PC-9 (cell line): ENCODE measurements around the gene SMIM29. TPM values are rescaled to one million over a fixed set of nuclear protein-coding genes. Genes with fewer than 3 reads are reported as not detected.

Experiments
- BruUV-seq: library from RNA; stranded (reverse); fragments of 400-500 nt; replicated peaks from 2 replicates; lab custom pipeline; 2021; lab: Mats Ljungman, UMichigan
- CTCF ChIA-PET: fragments of 300-600 bp; sonication (Branson Sonifier 250); formaldehyde crosslinking; loops from one replicate; lab custom pipeline; 2022; ENCODE audit warnings: antibody characterized with exemption; lab: Charles Lee
- POLR2A ChIA-PET: fragments of 300-600 bp; sonication (Branson Sonifier 250); formaldehyde crosslinking; loops from one replicate; lab custom pipeline; 2022; ENCODE audit warnings: antibody characterized with exemption; ENCODE audit not compliant: unreplicated experiment; lab: Charles Lee
- DNase-seq, 2 experiments: peaks; one replicate each; pipeline versions ENCODE4 v3.0.0 to v3.0.0-alpha.2; 2015 to 2022; ENCODE audit warnings: mixed read lengths in 1 of 2
- H2AFZ ChIP-seq: fragments of 200-600 bp; sonication (generic); 2 replicates; pipeline ENCODE4 v1.8.1; 2017; ENCODE audit warnings: antibody characterized with exemption
- H3F3A ChIP-seq: fragments of 200-600 bp; sonication (generic); 2 replicates; pipeline ENCODE4 v1.8.1; 2017; ENCODE audit warnings: antibody characterized with exemption, mild to moderate bottlenecking, low read depth; ENCODE audit not compliant: insufficient read depth
- H3K27ac ChIP-seq: fragments of 200-600 bp; sonication (generic); 2 replicates; pipeline ENCODE4 v1.6.1; 2016; ENCODE audit warnings: mixed run types
- H3K27me3 ChIP-seq: fragments of 200-600 bp; sonication (generic); 2 replicates; pipeline ENCODE4 v1.6.1; 2016; ENCODE audit warnings: low read depth, mixed run types; ENCODE audit not compliant: insufficient read depth
- H3K36me3 ChIP-seq: fragments of 200-600 bp; sonication (generic); 2 replicates; pipeline ENCODE4 v1.6.1; 2016; ENCODE audit warnings: low read depth, mixed run types
- H3K4me1 ChIP-seq: fragments of 200-600 bp; sonication (generic); replicated peaks from 2 replicates; pipeline ENCODE4 v1.6.1; 2016; ENCODE audit warnings: mixed run types; ENCODE audit not compliant: insufficient read depth
- H3K4me2 ChIP-seq: fragments of 200-600 bp; sonication (generic); 2 replicates; pipeline ENCODE4 v1.6.1; 2017; ENCODE audit warnings: mixed run types
- H3K4me3 ChIP-seq: fragments of 200-600 bp; sonication (generic); 2 replicates; pipeline ENCODE4 v1.6.1; 2016; ENCODE audit warnings: mixed run types
- H3K79me2 ChIP-seq: fragments of 200-600 bp; sonication (generic); 2 replicates; pipeline ENCODE4 v1.6.1; 2017; ENCODE audit warnings: low read depth, mixed run types
- H3K9me2 ChIP-seq: fragments of 200-600 bp; sonication (generic); 2 replicates; pipeline ENCODE4 v1.8.1; 2017; ENCODE audit warnings: mild to moderate bottlenecking; ENCODE audit not compliant: insufficient read depth
- H3K9me3 ChIP-seq: fragments of 200-600 bp; sonication (generic); 2 replicates; pipeline ENCODE4 v1.8.1; 2016; ENCODE audit warnings: low read depth; ENCODE audit not compliant: insufficient read depth
- H4K20me1 ChIP-seq: fragments of 200-600 bp; sonication (generic); 2 replicates; pipeline ENCODE4 v1.8.1; 2017; ENCODE audit not compliant: insufficient read depth
- CTCF ChIP-seq: fragments of 200-600 bp; sonication (generic); conservative IDR thresholded peaks from 2 replicates; pipeline ENCODE4 v1.6.1; 2017; ENCODE audit warnings: mixed run types, antibody characterized with exemption, mild to moderate bottlenecking, moderate library complexity
- EZH2 ChIP-seq: fragments of 200-600 bp; sonication (generic); IDR thresholded peaks from 2 replicates; pipeline ENCODE4 v1.8.0; 2017; ENCODE audit warnings: antibody characterized with exemption, low read depth
- intact Hi-C: fragments of 100-400 bp; cut with micrococcal nuclease; formaldehyde crosslinking; loops from one replicate; pipeline ENCODE4 v1.10.0; 2022; ENCODE audit not compliant: unreplicated experiment
- total RNA-seq: library from RNA; stranded (reverse); gene quantifications from 2 replicates; pipeline ENCODE4 v1.2.3, GENCODE V29; 2021

Gene SMIM29
- total RNA-seq, 1 experiment from 2014 or later = 35.2 TPM

DNA sequence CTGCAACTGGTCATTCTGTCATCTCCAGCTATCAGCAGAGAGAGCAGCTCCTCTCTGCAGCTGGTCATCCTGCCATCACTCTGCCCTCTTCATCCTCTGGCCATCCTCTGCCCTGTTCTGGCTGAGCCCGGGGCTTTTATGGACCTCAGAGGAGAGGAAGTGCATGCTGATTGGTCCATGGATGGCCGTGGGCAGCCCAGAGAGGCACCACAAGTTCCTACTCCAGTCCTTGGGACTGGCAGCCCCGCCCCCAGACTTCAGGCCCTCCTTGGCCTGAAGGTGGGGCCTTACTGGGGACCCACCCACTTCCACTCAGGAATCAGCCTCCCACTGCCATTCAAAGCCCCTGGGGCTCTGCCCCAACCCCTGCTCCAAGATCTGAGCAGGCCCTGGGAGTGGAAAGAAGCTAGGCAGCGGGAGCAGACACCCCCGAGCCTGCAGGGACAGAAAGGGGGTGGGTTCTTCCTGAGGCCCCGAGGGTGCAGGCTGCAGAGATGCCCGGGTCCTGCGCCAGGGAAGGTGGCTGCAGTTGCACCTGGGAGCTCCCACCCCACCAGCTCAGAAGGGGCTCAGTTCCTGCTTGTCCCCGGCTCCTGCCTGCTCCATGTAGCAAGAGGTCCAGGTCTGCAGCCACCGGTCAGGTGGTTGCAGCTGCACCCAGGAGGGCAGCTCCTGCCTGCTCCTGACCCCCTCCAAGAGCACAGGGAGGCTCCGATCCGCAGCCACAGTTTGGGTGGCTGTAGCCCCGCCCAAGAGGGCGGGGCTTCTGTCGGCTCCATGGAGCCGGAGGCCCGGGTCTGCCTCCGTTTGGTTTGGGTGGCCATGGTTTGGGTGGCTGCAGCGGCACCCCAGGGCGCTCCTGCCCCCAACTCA is 46.2 kb downstream of the SMIM29 start:
- Histone ChIP-seq H3K36me3 (no peaks in the 10 kb centered on the region), H3K9me2 (no peaks in the 10 kb centered on the region), H3K79me2 (no peaks in the 10 kb centered on the region), H3K4me3 (no peak overlapping the region), H3F3A (peaks cover 6% of the 10 kb centered on the region; the same call in 1 of the 2 replicates), H3K4me2 (no peak overlapping the region), H4K20me1 (no peaks in the 10 kb centered on the region), H3K27me3 (no peaks in the 10 kb centered on the region), H3K9me3 (no peaks in the 10 kb centered on the region), H3K27ac (no peak overlapping the region), H3K4me1 (peaks cover 5% of the 10 kb centered on the region; the same call in 1 of the 2 replicates), H2AFZ (no peak overlapping the region)
- no TSS peak for BruUV-seq
- POLR2A ChIA-PET = interaction anchor here (0.9 kb wide), 1 partner anchor 34 kb away, joined by 5 read pairs; the partner anchor contains the start of gene HMGA1
- no peak for DNase-seq
- CTCF ChIA-PET = no interaction called here
- TF ChIP-seq EZH2 (no peak), CTCF (no peak)
- intact Hi-C loops = no loop called here

- DNase-seq = no peak
- intact Hi-C loops = no loop called here
- no peaks in the 10 kb centered on the region for H3K9me3 ChIP-seq
Observed at GRCh38 chr6:34201455-34202107, 47.2 kb downstream of the SMIM29 start.

More at GRCh38 chr6:34201455-34202107, 47.2 kb downstream of the SMIM29 start:
- CTCF ChIA-PET = no interaction called here
- H3K27me3 ChIP-seq = no peaks in the 10 kb centered on the region
- peaks cover 6% of the 10 kb centered on the region; the same call in 1 of the 2 replicates for H3F3A ChIP-seq
- H3K79me2 ChIP-seq = no peaks in the 10 kb centered on the region
- peaks cover 7% of the 10 kb centered on the region for H3K4me1 ChIP-seq
- TSS peak; percentile 63 for BruUV-seq
- no peak for TF ChIP-seq EZH2
- no peak for TF ChIP-seq CTCF
- H3K27ac ChIP-seq = no peak overlapping the region
- no peak overlapping the region for H3K4me2 ChIP-seq
- H4K20me1 ChIP-seq = no peaks in the 10 kb centered on the region
- H3K9me2 ChIP-seq = no peaks in the 10 kb centered on the region
- POLR2A ChIA-PET = no interaction called here
- no peak overlapping the region for H2AFZ ChIP-seq
- no peaks in the 10 kb centered on the region for H3K36me3 ChIP-seq
- no peak overlapping the region for H3K4me3 ChIP-seq
